Activated effector memory CD4-positive, alpha-beta T cell treated with anti-CD3 and anti-CD28 coated beads, Interleukin-2, amount 50 U/mL, for 16 hours (primary cell): ENCODE results near the gene KIF13A.
"Not testable (repeated sequence)": the region's sequence is repeated elsewhere in the genome, so short reads cannot be mapped to it uniquely, and the experiment has no call there.

ENCODE experiments used
- DNase-seq: peaks from one replicate; pipeline ENCODE4 v3.0.0-alpha.2; 2020

The KIF13A gene

DNA sequence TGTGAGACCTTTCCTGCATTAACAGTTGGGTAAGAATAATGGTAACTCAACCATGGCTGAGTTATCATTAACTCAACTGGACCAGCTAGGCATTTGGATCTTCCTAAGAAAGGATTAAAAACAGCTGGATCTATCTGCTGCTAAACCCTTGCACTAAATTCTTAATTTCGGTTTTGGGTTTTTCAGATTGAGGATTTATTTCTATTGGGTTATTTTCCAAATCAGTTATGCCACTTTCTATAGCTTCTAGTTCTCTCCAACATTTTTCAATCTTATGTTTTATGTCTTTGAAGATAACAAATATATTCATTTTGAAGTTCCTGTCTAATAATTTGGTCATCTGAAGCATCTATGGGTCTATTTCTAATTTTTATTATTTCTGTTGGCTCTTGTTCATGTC lies 92.5 kb downstream of the KIF13A start:
- DNase-seq, result no peak

DNA sequence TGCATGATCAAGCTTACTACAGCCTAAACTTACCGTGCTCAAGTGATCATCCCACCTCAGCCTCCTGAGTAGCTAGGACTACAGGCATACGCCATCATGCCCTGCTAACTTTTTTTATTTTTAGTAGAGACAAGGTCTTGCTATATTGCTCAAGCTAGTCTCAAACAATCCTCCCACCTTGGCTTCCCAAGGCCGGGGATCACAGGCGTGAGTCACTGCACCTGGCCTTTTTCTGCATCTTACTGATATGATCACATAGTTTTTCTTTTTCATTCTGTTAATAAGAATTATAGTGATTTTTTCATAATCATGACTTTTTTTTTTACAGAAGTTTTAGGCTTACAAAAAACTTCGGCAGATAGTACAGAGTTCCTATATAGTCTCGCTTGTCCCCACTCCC lies 93.2 kb downstream of the KIF13A start:
- no peak for DNase-seq

DNA sequence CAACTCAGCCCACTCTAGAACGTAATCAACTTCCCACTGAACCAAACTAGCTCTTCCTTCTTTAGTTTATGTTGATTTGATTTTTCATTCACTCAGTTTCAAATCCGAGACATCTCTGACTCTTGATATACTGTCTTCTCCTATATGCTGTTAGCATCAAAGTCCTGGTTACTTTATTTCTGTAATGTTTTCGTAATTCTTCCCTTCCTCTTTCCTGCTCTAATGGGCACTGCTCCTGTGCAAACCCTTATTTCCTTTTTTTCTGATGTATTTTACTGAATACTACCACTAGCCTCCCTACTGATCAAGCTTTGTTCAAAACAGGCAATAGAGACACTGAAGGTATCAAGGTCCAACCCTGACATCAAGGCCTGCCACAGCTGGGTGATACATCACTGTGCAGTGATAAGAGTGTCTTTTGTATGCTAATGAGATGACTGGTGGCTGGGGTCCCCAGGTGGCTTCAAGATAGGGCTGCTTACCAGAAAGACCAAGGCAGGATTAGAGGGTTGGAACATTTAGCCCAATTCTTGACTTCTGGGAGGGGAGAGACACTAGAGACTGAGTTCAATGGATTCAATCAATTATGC lies 95.2 kb downstream of the KIF13A start:
- DNase-seq, result no peak

DNA sequence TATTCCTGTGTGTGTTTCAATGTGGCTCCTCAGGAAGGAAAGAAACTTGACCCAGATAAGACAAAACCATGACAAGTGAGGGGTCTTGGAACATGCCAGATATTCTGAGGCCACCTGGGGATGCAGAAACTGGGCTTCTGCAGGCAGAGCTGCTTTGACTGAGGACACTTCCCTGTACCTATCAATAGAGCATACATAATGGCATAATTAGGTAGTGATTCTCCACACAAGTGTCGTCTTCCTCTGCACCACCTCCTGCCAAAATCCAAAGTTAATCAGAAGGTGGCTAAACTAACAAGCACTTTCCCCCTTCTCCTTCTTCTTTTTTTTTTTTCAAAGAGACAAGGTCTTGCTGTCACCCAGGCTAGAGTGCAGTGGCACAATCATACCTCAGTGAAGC lies 97.1 kb downstream of the KIF13A start:
- no peak for DNase-seq

DNA sequence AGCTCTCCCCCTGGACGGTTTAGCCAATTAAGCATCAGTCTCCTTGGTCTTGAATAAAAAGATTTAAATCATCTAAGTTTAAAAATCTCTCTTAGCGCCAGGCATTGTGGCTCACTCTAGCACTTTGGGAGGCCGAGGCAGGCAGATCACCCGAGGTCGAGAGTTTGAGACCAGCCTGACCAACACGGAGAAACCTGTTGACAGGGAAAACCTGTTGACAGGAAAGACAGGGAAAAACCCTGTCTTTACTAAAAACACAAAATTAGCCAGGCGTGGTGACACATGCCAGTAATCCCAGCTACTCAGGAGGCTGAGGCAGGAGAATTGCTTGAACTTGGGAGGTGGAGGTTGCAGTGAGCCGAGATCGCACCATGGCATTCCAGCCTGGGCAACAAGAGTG lies 97.7 kb downstream of the KIF13A start:
- not testable (repeated sequence) for DNase-seq

DNA sequence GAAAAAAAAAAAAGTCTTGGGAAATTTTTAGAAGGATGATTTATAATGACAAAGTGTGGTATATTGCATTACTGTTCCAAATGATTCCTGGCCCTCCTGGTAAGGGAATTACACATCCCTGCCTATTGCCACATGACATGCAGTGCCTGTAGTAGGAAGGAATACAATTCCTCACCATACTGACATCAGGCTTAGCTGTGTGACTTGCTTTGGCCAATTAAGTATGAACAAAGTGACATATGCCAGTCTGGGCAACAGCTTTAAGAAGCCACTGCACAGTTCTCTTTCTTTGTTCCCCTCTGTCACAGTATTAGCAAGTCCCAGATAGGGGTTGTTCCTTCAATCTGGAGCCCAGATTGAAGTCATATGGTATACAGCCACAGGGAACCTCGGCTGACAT lies 100.5 kb downstream of the KIF13A start:
- no peak for DNase-seq

DNA sequence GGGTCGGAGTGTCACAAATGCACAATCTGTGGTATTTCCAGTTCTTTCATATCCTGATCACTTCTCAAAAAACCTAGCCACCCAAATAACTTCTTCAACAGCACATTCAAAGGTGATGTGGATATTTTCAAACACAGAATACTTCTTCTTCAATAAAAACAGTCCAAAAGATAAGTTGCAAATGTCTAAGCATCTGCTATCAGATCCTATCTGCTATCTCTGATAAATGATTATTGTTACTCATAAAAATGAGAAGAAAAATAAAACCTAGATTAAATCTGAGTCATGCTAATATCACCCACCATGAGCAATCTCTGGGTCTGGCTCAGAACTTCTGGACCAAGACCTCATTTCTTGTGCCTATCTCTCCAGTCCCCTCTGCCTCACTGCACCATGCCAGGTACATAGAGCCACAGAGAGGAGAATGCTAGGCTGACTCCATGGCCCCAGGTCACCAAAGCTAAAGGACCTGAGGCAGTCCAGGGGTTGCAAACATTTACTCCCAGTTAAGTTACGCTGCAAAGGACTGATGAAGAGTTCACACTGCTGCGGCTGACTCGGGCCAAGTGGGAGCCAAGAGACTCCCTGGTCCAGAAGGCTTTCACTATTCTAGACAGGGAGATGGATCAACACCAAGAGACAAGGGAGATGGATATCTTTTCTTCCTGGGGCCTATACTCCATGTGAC lies 101.4 kb downstream of the KIF13A start:
- no peak for DNase-seq

DNA sequence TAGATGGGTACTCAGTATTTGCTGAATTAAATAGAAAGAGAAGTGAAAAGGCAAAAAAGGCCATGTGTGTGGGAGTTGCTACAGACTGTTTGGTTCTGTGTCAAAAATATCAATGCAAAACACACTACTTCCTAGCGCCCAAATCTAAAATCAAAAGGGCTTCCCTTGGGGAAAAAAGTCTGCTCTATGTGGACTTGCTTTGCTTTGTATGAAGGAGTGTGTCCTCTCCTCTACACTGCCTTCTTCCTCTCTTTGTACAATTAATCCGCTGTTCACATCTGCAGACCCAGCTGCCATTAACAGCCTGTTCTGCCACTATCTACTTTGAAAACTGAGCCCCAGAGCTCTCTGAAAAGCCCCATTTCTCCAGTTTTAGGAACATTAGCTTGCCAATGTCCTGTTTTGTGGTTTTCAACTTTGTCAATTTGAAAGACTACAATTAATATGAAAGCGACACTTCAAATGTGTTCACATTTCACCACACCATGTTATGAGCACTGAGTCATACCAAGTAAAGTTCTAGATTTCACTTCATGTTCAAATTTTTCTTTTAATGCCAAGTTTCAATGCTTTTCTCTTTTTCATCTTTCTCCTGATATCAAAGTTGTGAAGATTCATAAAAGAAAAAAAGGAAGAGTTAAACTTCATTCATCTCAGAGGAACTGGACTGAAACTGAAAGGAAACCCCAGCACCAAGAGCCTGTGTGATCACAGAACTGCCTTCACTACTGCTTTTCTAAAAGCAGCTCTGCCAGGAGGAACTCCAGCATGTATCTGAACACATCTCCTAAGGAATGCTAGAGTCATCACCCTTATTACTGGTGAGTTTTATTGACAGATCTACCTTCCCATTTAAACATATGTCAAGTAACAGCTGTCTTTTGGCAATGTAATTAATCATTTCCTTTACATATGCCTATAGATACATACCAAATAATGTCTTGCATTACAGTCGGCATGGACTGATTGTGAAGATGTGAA lies 102.6 kb downstream of the KIF13A start:
- no peak for DNase-seq

DNA sequence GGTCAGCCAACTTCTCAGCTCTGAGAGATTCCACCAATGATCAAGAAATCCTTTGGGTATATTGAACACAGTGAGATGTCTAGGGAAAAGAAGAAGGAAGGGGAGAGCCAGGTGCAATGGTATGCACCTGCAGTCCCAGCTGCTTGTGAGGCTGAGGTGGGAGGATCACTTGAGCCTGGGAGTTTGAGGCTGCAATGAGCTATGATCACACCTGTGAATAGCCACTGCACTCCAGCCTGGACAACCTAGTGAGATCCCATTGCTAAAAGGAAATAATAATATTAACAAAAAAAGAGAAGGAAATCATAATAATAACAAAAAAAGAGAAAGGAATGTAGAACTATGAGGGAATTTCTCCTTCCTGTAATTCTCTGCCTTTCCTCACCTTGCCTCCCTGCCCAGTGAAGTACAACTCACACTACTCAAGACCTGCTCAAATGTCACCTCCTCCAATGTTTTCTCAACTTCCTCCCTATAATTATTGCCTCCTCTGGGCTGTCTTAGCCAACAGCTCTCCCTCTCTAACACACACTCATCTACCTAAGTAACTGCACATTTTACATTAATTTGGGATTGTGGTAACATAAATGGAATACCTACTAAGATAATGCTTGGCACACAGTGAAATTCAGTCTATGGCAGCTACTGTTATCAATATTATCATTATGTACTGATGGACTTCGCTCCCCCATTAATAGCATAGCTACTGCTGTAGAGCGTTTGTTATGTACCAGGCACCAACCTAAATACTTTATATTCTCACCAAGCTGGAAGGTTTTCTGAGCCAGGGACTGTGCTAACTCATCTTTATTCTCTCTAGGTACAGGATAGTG lies 103.6 kb downstream of the KIF13A start:
- DNase-seq, result no peak

DNA sequence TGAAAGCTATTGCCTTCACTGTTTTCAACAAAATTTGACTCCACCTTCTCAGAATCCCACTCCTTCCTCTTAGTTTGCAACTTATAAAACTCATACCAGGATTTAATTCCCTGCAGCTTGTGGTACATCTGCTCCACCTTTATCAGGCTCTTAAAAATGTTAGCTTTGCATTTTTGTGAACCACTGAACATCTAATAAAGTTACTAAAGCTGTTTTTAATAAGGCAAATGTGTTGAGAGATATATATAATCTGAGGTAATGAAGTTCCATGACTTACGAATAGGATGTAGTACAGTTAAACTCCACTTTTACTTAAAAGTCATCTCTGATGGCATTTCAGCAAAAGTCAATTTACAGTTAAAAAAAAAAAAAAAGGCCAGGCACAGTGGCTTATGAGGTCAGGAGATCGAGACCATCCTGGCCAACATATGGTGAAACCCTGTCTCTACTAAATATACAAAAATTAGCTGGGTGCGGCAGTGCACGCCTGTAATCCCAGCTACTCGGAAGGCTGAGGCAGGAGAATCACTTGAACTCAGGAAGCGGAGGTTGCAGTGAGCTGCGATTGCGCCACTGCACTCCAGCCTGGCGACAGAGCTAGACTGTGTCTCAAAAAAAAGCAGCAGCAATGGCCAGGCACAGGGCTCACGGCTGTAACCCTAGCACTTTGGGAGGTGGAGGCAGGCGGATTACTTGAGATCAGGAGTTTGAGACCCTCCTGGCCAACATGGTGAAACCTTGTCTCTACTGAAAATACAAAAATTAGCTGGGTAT lies 106.2 kb downstream of the KIF13A start:
- DNase-seq, result no peak

DNA sequence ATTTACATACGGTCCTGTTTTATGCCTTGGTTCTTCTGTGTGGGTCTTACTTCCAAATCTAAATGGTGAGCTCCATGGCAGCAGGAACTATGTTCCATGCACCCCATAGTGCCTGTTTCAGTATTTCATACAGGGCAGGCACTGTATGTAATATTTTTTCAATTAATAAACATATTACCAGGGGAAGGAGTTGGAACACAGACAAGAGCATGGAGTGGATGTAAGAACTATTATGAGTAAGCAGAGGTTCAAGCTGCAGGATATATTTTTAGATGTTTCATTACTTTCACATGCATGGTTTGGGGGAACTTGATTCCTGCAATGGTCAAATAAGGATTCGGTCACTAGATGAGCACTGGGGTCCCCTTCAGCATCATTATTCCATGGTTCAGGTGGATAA lies 108.3 kb downstream of the KIF13A start:
- no peak for DNase-seq

DNA sequence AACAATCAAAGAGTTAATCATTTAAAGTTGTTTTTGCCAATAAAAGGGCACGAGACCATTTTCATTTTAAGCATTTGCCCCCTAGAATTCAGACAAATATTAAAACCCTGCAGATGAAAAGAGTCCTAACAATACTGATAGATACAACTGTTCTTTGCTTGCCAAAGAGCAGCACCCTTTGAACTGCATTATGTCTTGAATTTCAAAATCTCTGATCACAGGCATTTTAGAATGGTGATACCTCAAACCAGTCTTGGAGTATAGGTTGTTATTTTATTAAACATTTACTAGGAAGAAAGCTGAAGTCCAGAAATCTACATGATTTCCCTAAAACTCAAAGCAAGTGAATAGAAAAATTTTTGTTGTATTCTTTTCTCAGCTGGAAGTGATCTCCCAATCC lies 108.7 kb downstream of the KIF13A start:
- DNase-seq, result no peak

DNA sequence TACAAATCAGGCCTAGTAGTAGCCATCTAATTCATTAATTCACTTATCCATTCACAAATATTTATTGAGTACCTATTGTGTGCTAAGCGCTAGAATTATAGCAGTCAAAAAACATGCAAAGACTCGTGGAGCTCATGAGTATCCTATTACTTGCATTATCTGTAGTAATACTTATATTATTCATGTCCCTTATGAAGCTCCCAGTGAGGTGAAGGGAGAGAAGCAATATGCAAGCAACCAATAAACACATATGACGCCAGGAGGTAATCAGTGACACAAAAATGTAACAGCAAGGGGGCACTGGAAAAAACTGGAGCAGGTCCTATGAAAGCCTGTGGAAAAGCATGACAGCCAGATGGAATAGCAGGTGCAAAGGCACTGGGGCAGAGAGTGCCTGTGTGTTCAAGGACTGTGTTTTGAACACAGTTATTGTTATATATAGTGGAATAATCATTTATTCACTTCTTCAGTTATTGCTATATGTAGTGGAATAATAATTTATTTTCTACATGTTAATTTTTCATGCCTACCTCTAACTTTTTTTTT lies 109.5 kb downstream of the KIF13A start:
- DNase-seq, result no peak

DNA sequence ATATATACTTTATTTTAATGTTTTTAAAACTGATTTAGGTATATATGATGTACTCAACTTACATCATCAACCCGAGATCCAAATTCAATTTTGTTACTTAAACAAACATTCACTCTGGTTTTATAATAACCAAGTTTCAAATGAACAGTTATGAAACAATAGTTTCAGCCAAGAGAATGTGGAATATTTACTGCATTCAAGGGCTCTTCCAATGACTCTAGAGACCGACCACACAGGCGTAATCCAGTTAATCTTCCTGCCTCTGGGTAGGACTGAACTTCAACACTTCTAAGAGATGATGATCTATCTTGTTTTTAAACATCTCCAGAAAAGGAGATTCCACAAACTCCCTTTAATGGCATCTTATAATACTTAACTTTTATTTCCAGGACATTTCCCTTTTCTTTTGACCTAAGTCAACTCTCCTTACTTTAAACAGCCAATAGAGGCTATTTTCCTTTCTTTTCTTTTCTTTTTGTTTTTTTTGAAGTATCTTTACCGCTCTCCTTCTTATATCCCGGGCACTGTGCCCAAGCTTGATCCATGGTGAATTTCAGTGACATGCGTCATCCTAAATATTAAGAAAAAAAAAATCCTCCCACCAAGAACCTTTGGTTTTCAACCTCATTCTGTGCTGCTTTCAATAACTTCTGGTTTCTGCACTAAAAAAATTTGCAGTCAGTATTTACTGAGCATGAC lies 110.1 kb downstream of the KIF13A start:
- no peak for DNase-seq

DNA sequence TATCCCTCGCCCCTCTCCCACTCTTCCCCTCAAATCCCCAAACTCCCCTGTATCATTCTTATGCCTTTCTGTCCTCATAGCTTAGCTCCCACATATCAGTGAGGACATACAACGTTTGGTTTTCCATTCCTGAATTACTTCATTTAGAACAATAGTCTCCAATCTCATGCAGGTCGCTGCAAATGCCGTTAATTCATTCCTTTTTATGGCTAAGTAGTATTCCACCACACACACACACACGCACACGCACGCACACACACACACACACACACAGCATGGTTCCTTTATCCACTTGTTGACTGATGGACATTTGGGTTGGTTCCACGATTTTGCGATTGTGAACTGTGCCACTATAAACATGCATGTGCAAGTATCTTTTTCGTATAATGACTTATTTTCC lies 112.7 kb downstream of the KIF13A start:
- DNase-seq, result no peak

DNA sequence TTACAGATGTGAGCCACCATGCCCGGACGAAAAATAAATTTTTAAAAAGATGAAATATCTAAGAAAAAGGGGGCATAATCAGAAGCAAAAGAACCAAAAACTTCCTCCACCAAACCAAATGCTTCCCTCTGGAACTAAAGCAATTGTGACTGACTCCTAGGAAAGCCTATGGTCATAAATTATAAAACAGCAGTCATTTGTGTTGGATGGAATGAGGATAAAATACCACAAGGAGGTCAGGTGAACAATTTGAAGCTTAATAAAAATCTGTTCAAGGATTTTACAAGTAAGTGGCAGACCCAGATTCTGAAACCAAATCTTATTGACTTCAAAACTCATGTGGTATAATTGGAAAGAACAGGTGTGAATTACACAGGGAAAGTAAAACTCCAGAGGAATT lies 114.5 kb downstream of the KIF13A start:
- DNase-seq, result no peak

DNA sequence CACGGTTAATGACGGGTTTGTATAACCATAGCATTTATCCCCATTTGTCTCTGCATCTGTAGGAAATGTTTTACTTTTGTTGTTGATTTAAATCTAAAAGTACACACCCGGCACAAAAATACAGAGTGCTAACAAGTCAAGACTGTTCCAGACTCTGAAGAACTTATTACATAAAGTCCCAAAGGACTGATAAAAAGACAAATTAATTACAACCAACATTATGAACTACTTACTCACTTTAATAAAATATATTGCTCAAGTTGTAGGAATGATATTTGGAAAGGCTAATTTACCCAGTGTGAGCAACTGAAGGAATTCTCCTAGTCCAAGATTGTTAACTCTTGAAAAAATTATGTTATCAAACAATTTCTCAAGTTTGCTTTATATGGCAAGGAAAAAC lies 115.6 kb downstream of the KIF13A start:
- DNase-seq, result no peak

DNA sequence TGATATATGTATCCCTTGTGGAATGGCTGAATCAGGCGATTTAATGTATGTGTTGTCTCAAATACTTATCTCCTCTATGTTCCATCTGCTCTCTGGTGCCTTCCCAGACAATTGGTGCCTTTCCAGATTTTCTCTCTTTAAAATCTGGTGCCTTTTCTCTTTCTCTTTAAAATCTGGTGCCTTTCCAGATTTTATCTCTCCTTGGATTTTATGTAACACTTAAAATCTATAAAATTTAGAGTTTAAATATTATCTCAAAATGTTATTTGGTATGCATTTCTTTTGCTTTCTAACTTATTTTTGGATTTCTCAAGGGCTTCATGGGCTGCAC lies 116.3 kb downstream of the KIF13A start:
- no peak for DNase-seq

DNA sequence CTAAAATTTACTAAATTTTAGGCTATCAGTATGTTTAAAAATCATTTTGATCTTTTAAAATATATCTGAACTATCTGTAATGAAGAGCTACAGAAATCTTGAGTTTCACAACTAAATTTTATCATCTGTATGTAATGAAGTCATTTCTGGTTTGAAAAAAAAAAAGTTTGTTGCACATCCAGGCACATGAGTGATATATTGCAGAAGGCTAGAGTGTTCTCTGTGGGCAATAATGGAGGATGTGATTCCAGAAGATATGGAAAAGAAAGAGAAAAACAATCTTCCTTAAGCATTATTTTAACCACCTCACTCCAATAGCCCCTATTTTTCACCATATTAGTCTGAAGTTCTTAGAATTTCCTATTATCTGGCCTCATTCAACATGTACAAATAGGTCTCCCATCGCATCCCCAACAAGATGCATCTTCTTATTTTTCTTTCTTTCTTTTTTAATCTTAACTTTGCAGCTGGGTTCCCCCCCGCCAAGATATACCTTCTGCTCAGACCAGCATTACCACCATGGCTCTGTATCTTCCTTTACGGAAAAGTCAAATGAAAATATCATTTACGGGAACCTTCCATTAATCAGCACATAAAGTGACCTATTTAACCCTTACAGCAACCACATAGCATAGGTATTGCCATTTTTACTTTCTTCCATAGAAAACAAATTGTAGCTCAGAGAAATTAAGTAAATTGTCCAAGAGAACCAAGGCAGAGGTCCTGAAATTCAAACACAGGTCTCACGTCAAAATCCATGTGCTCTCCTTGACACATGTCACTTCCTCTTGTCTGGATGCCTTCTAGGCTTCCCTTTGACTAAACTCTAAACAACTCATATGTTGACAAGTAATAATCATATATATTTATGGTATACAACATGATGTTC lies 116.9 kb downstream of the KIF13A start:
- DNase-seq, result no peak

DNA sequence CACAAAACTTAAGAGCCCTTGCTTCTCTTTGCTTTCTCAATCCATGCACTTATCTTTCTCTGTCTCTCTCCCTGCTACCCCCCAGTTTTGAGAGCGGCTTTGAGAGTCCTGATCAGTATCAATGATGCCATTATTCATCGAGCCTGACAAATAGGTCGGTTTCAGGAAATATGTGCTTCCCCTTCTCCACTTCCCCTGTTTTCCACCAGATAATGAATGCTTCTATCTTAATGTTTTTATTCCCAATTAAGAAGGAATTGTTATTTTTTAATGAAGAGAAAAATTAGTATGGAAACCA lies 117.7 kb downstream of the KIF13A start:
- no peak for DNase-seq
